HepG2 (cell line): ENCODE results near the gene LNPK. TPM values are rescaled to one million over a fixed set of nuclear protein-coding genes. Genes with fewer than 3 reads are reported as not detected.
A peak's percentile ranks its signal among the peaks of the same experiment; 100 is the strongest.

Source experiments
- ADNP ChIP-seq: sonication (generic); formaldehyde crosslinking; IDR thresholded peaks from 2 replicates; pipeline ENCODE4 v1.4.0; 2020; ENCODE audit warnings: missing genetic modification reagents
- CREB1 ChIP-seq, 2 experiments: fragments of 450-650 bp in 1 of 2; IDR thresholded peaks; 2 replicates each; pipeline ENCODE4 v1.6.1; 2016 to 2017; ENCODE audit warnings: control low read depth in 1 of 2, mild to moderate bottlenecking in 1 of 2, missing compliant biosample characterization in 1 of 2, missing genetic modification characterization in 1 of 2
- CSRNP2 ChIP-seq: sonication (generic); formaldehyde crosslinking; conservative IDR thresholded peaks from 2 replicates; pipeline ENCODE4 v1.8.0; 2022; ENCODE audit warnings: low read depth, missing genetic modification reagents
- KDM2A ChIP-seq: sonication (generic); formaldehyde crosslinking; IDR thresholded peaks from 2 replicates; pipeline ENCODE4 v1.4.0; 2020; ENCODE audit warnings: low read depth, missing genetic modification reagents, borderline replicate concordance
- KIAA2018 ChIP-seq: sonication (generic); formaldehyde crosslinking; IDR thresholded peaks from 2 replicates; pipeline ENCODE4 v1.5.0; 2020; ENCODE audit warnings: mild to moderate bottlenecking, missing genetic modification reagents, borderline replicate concordance
- LRRFIP1 ChIP-seq: sonication (generic); formaldehyde crosslinking; conservative IDR thresholded peaks from 2 replicates; pipeline ENCODE4 v1.4.0; 2020; ENCODE audit warnings: missing genetic modification reagents
- PAWR ChIP-seq: sonication (generic); formaldehyde crosslinking; IDR thresholded peaks from 2 replicates; pipeline ENCODE4 v1.4.0; 2020; ENCODE audit warnings: missing genetic modification reagents, mild to moderate bottlenecking, borderline replicate concordance
- RNF2 ChIP-seq: fragments of 450-650 bp; conservative IDR thresholded peaks from 2 replicates; pipeline ENCODE4 v1.6.1; 2016; ENCODE audit warnings: low read depth
- TSC22D2 ChIP-seq: sonication (generic); formaldehyde crosslinking; IDR thresholded peaks from 2 replicates; pipeline ENCODE4 v1.5.1; 2020; ENCODE audit warnings: missing genetic modification reagents, mild to moderate bottlenecking, borderline replicate concordance
- YY1 ChIP-seq: IDR thresholded peaks from 2 replicates; pipeline ENCODE4 v1.6.1; 2011; ENCODE audit warnings: low read length, low read depth, moderate library complexity, mild to moderate bottlenecking; ENCODE audit not compliant: insufficient read depth, insufficient replicate concordance
- ZNF20 ChIP-seq: sonication (generic); formaldehyde crosslinking; IDR thresholded peaks from 2 replicates; pipeline ENCODE4 v1.4.0; 2020; ENCODE audit warnings: mild to moderate bottlenecking, moderate library complexity, missing genetic modification reagents
- ZNF639 ChIP-seq: conservative IDR thresholded peaks from 2 replicates; pipeline ENCODE4 v1.6.1; 2018; ENCODE audit warnings: missing genetic modification reagents
- ZNF781 ChIP-seq: sonication (generic); formaldehyde crosslinking; IDR thresholded peaks from 2 replicates; pipeline ENCODE4 v1.5.1; 2020; ENCODE audit warnings: borderline replicate concordance, mild to moderate bottlenecking, missing genetic modification reagents; ENCODE audit errors: not compliant biosample characterization
- polyA plus RNA-seq, 8 experiments: library from polyadenylated mRNA; depleted of rRNA in 3 of 8; stranded (reverse) in 7 of 8; unstranded in 1 of 8; fragments of >200 nt; fragmentation: Illumina TruSeq in 4 of 8; extraction: Trizol in 4 of 8; gene quantifications; 2 replicates each; pipeline versions ENCODE4 v1.2.1 to v1.2.3, GENCODE V29; 2011 to 2016; ENCODE audit warnings: low read depth in 4 of 8, missing spikeins in 1 of 8, mixed read lengths in 1 of 8; ENCODE audit not compliant: insufficient read depth in 1 of 8
- total RNA-seq, 5 experiments: library from RNA; depleted of rRNA; stranded (reverse); fragments of >200 nt; fragmentation: Illumina TruSeq; extraction: Trizol; gene quantifications; 2 replicates each; pipeline ENCODE4 v1.2.3, GENCODE V29; 2016; ENCODE audit warnings: low read depth in 1 of 5

The LNPK gene
- total and polyA plus RNA-seq, 2 of the 13 experiments (the other 11 are each of a cell fraction or from before 2014, with no cell fraction given): 25.4 to 26.1 TPM

- TF ChIP-seq KIAA2018 (CRISPR knock-in tag) (no peak), RNF2 (peak; percentile 18), CSRNP2 (no peak), LRRFIP1 (CRISPR knock-in tag) (no peak), CREB1 (IDR thresholded peaks at IDR 0.05) (peak; percentile 46; the same call in 1 of the 2 replicates), CREB1 (CRISPR knock-in tag; IDR thresholded peaks at IDR 0.05) (peak; percentile 42; the same call in 1 of the 2 replicates), ADNP (CRISPR knock-in tag) (no peak), PAWR (no peak), ZNF781 (no peak), KDM2A (CRISPR knock-in tag) (peak; percentile 81; the same call in 1 of the 2 replicates), ZNF20 (CRISPR knock-in tag) (peak; percentile 92; the same call in 1 of the 2 replicates), YY1 (peak; percentile 88), ZNF639 (CRISPR knock-in tag) (no peak; the same call in 1 of the 2 replicates), TSC22D2 (CRISPR knock-in tag) (0 out of 2 replicates have a peak, but pooled peaks have one; percentile 69)
These were observed at the start of gene LNPK (continued) for GRCh38 chr2:176001916-176002687.
